ENCODE measurements around the gene PTPN11. TPM values are rescaled to one million over a fixed set of nuclear protein-coding genes. Genes with fewer than 3 reads are reported as not detected.

The PTPN11 gene
- total and polyA plus RNA-seq, 2 of the 13 experiments (the other 11 are each of a cell fraction or from before 2014, with no cell fraction given) = 30.0 to 63.5 TPM

- TF ChIP-seq SKI (IDR thresholded peaks at IDR 0.05; ENCODE audit: partially characterized antibody) = no peak
- TF ChIP-seq ZNF7 (CRISPR knock-in tag; IDR thresholded peaks at IDR 0.05) = no peak
- TF ChIP-seq, protein P1, sequence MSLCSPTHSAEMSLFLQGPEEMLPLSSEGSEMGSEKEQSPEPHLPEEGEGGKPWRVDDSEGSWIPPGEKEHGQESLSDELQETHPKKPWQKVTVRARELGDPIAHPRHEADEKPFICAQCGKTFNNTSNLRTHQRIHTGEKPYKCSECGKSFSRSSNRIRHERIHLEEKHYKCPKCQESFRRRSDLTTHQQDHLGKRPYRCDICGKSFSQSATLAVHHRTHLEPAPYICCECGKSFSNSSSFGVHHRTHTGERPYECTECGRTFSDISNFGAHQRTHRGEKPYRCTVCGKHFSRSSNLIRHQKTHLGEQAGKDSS (CRISPR knock-in tag; IDR thresholded peaks at IDR 0.05; ENCODE audit: borderline replicate concordance, low read depth) = peak; percentile 97
- peak; percentile 41; the same call in 1 of the 2 replicates for TF ChIP-seq SALL1 (CRISPR knock-in tag; IDR thresholded peaks at IDR 0.05)
- TF ChIP-seq, protein P2, sequence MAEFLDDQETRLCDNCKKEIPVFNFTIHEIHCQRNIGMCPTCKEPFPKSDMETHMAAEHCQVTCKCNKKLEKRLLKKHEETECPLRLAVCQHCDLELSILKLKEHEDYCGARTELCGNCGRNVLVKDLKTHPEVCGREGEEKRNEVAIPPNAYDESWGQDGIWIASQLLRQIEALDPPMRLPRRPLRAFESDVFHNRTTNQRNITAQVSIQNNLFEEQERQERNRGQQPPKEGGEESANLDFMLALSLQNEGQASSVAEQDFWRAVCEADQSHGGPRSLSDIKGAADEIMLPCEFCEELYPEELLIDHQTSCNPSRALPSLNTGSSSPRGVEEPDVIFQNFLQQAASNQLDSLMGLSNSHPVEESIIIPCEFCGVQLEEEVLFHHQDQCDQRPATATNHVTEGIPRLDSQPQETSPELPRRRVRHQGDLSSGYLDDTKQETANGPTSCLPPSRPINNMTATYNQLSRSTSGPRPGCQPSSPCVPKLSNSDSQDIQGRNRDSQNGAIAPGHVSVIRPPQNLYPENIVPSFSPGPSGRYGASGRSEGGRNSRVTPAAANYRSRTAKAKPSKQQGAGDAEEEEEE (CRISPR knock-in tag; IDR thresholded peaks at IDR 0.05; ENCODE audit: borderline replicate concordance) = no peak
- no peak for TF ChIP-seq ZNF34 (CRISPR knock-in tag; IDR thresholded peaks at IDR 0.05; ENCODE audit: borderline replicate concordance)
- no peak for TF ChIP-seq NFYC (CRISPR knock-in tag; IDR thresholded peaks at IDR 0.05)
- TF ChIP-seq FOXA3 (CRISPR knock-in tag; IDR thresholded peaks at IDR 0.05) = no peak
- TF ChIP-seq, protein P3, sequence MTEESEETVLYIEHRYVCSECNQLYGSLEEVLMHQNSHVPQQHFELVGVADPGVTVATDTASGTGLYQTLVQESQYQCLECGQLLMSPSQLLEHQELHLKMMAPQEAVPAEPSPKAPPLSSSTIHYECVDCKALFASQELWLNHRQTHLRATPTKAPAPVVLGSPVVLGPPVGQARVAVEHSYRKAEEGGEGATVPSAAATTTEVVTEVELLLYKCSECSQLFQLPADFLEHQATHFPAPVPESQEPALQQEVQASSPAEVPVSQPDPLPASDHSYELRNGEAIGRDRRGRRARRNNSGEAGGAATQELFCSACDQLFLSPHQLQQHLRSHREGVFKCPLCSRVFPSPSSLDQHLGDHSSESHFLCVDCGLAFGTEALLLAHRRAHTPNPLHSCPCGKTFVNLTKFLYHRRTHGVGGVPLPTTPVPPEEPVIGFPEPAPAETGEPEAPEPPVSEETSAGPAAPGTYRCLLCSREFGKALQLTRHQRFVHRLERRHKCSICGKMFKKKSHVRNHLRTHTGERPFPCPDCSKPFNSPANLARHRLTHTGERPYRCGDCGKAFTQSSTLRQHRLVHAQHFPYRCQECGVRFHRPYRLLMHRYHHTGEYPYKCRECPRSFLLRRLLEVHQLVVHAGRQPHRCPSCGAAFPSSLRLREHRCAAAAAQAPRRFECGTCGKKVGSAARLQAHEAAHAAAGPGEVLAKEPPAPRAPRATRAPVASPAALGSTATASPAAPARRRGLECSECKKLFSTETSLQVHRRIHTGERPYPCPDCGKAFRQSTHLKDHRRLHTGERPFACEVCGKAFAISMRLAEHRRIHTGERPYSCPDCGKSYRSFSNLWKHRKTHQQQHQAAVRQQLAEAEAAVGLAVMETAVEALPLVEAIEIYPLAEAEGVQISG (CRISPR knock-in tag; IDR thresholded peaks at IDR 0.05) = no peak
- TF ChIP-seq TAF1 (CRISPR knock-in tag; IDR thresholded peaks at IDR 0.05) = no peak
- no peak for TF ChIP-seq ZNF614 (CRISPR knock-in tag; IDR thresholded peaks at IDR 0.05; ENCODE audit: borderline replicate concordance)
- no peak for TF ChIP-seq ZBTB8A (CRISPR knock-in tag; IDR thresholded peaks at IDR 0.05; ENCODE audit: borderline replicate concordance, low read depth)
- TF ChIP-seq GFI1 (CRISPR knock-in tag; IDR thresholded peaks at IDR 0.05; ENCODE audit: borderline replicate concordance) = no peak
- no peak for TF ChIP-seq ZSCAN30 (CRISPR knock-in tag; IDR thresholded peaks at IDR 0.05)
- no peak for TF ChIP-seq ZNF296 (CRISPR knock-in tag; conservative IDR thresholded peaks at IDR 0.05)
- no peak for TF ChIP-seq MEIS2 (CRISPR knock-in tag; IDR thresholded peaks at IDR 0.05)
- TF ChIP-seq ZMYM3 (CRISPR knock-in tag; IDR thresholded peaks at IDR 0.05) = no peak
- 0 out of 2 replicates have a peak, but pooled peaks have one; percentile 14 for TF ChIP-seq PAXIP1 (CRISPR knock-in tag; conservative IDR thresholded peaks at IDR 0.05)
- TF ChIP-seq NFKB2 (CRISPR knock-in tag; IDR thresholded peaks at IDR 0.05; ENCODE audit: borderline replicate concordance) = no peak
Measured at GRCh38 chr12:112374166-112374740, 44.5 kb upstream of the PTPN11 start (continued).
